DLD1 (cell line): ENCODE results near the gene TCP11.

Source experiments
- in situ Hi-C: cut with HindIII; loops from 2 replicates; pipeline ENCODE4 v1.10.0; 2017; ENCODE audit warnings: low sequenced_read_pairs

TCP11 gene

GRCh38 chr6:35096129-35096862 lies 44.8 kb downstream of the TCP11 start:
- in situ Hi-C loops = no loop called here

DNA sequence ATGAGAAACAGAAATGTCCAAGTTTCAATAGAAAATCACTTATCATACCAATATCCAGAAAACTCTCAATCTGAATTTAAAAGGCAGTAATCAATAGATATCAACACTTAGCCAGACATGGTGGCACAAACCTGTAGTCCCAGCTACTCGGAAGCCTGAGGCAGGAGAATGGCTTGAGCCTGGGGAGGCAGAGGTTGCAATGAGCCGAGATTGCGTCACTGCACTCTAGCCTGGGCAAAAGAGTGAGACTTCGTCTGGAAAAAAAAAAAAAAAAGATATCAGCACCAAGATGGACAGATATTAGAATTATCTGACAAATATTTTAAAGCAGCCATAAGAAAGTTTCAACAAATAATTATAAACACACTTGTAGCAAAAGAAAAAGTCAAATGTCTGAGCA lies 47.0 kb downstream of the TCP11 start:
- in situ Hi-C loops = no loop called here

- in situ Hi-C loops = no loop called here
Measured at GRCh38 chr6:35093783-35094182, 47.4 kb downstream of the TCP11 start.

GRCh38 chr6:35093118-35093445 lies 48.1 kb downstream of the TCP11 start:
- in situ Hi-C loops = no loop called here

- in situ Hi-C loops = no loop called here
Measured at GRCh38 chr6:35092362-35093117, 48.6 kb downstream of the TCP11 start.

GRCh38 chr6:35091346-35092083 lies 49.6 kb downstream of the TCP11 start:
- in situ Hi-C loops = no loop called here

GRCh38 chr6:35090734-35091133 lies 50.4 kb downstream of the TCP11 start:
- in situ Hi-C loops = no loop called here

DNA sequence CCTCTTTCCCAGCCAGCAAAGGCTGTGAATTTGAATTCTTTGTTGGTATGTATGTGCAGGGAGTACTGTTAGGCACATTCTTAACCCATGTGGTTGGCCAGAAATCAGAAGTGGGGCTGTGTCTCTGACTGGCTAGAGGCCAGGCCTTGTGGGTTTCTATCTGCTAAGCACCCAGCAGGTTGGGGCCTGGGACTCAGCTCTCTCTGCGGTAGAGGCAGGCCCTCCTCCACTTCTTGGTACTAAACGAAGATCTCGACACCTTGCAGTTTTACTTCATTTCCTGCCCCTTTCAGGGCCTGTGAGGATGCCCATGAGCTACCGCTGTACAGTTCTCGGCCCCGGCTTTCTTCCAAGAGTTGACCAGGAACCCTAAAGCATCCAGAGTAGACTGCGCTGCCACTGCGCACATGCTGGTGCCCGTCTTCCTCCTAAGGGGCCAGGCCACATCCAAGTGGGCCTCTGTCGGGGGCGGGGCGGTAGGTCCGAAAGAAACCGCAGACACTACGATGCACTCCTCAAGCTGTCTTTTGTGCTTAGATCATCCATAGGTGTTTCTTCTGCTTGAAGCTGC lies 51.1 kb downstream of the TCP11 start:
- in situ Hi-C loops = no loop called here

- in situ Hi-C loops = no loop called here
Measured at GRCh38 chr6:35089216-35089934, 51.8 kb downstream of the TCP11 start.

DNA sequence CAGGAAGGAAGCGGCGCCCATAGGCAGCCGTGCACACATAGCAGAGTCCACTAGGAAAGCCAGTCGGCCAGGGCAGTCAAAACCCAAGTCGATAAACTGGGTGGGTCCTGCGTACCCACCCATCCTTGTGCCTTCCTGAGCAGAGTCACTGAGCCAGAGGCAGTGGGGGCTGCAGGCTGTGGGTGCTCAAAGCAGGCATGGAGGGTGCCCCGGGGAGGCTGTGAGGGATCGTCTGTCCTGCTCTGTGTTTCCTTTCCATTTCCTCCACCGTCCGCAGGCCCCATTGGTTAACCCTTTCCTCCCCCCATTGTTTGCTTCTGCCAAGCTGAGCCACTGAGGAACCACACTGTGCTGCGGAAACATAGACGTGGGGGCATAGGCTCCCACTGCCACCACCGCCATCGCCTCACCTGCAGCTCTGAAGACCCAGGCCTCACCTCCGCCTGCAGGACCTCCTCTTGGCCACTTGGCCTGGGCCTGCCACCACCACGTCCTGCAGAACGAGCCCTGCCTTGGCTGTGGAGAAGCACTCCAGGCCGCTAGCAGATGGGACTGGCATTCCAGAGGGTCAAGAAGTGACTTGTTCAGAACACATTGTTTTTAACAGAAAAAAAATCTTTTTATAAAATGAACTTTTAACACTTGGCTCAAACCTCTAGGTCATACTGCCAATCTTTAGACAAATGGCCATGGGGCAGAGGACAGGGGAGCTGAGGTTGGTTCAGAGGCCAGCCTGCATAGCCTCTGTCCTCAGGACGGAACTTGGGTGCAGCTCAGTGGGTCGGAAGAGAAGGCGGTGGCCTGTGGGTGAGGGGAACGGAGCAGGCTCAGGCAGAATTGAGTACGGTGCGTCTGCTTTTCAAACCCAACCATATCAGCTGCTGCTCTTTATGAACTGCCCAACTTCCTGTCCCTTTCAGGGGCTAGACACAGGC lies 52.6 kb downstream of the TCP11 start:
- in situ Hi-C loops = no loop called here

DNA sequence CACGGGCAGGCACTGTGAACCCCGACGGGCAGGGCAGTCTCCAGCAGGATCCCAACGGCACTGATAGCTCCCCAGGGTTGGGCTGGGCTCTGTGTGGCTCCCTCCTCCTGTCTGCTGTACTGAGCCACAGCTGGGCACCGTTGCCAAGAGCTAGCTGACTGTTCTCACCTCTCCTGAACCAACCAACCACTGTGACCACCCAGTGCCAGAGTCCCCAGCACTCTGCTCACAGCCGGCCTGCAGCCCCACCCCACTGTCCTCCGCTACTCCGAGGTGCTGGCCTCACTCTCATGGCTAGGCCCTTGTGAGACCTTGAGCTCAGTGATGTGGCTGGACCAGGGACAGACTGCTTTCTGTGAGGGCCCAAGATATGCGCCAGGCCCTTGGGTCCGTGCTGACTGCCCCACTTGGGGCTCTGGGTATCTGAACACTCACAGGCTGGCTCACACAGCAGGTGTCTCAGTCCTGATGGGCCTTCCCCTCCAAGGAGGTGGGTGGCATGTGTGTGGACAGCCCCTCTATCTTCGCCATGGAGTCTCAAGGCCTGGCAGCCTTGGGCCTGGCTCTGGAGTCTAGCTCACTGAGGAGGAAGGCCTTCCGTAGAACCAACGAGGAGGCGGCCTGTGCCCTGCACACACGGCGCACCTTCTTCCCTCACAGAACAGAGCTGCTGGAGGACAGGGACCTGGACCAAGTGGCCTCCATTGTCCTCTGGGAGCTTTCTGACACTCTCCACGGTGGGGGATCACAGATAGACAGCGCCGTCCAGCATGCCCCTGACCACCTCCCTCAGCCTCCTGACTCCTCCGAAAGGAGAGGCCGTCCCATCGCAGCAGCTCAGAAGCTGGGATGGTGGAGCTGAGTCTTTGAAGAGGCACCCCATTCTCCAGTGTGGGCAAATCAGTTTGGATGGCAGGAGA lies 53.5 kb downstream of the TCP11 start:
- in situ Hi-C loops = no loop called here

DNA sequence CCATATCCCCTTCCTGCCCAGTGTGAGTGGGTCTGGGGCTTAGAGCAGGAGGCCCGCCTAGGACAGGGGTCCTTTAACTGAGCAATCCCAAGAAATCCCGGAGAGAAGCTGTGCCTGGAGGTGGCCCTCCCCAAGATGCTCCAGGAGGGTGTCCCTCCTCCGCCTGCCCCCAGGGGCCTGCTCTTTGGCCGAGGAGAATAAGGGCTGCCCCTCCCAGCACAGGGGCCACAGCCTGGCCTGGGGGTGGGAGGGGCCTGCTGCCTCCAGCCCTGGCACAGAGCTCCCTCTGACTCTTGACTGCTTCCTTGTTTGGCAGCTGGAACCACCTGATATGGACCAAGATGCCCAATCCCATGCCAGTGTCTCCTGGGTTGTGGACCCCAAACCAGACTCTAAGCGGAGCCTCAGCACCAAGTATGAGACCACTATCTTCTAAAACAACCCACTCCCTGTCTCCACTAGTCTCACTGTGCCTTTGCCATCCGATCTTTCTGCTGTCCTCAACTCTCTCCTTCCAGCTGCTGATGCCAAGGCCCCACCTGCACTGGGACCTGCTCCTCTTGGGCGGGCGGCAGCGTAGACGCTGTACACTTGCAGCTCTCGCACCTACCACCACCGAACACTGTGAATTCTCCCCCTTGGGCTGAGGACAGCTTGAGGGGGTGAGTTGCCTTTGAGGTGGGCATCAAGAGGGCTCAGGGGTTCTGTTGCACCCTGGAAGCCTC lies 54.3 kb downstream of the TCP11 start:
- in situ Hi-C loops = no loop called here

DNA sequence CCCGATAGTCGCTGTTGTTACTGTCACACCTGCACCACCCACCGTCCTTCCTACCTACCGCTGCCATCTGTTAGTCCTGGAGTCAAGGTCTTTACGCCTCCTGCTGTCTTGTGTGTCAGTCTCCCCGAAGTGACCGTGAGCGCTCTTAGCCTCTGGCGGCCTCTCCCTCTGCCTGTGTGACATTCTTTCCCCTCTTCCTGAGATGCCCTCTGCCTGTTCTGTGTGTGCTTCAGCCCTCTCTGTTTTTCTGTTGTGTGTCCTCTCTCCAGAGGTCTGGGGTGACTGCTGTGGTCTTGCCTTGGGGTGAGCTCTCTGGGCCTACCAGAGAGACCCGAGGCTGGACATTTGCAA lies 54.9 kb downstream of the TCP11 start:
- in situ Hi-C loops = no loop called here

DNA sequence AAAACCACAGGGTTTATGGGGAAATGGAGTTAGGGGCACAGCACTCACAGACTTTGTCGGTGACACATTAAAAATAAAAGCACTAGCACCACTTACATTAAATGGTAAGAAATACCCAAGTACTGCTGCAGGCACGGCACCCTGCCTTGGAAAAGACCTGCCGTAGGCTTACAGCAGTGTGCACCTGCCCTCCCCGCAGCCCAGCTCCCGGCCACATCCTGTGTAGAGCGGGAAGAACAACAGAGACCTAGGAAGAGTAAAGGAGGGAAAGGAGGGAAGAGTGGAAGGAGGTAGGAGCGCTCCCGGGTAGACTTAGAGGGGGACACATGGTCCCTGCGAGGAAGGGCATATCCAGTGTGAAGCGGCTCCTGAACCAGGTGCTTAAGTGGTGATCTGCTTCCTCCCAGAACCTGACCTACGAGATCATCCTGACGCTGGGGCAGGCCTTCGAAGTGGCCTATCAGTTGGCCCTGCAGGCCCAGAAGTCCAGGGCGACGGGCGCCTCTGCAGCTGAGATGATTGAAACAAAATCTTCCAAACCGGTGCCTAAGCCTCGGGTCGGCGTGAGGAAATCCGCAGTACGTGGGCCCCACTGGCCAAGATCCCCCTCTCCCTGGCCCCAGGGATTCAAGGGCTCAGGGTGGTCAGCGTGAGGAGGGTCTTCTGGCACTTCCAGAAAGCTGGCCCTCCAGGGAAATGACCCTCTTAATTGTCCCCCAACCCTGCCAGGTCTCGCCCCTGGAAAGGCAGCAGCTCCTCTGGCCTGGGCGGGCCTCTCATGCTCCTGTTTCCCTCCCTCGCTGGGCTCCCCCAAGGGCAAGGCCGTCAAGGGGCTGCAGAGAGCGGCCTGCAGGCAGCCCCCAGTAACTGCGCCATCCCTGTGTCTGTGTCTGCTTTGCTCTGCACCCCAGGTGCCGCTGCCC lies 55.5 kb downstream of the TCP11 start:
- in situ Hi-C loops = no loop called here

- in situ Hi-C loops = no loop called here
Measured at GRCh38 chr6:35084511-35085203, 56.5 kb downstream of the TCP11 start.

DNA sequence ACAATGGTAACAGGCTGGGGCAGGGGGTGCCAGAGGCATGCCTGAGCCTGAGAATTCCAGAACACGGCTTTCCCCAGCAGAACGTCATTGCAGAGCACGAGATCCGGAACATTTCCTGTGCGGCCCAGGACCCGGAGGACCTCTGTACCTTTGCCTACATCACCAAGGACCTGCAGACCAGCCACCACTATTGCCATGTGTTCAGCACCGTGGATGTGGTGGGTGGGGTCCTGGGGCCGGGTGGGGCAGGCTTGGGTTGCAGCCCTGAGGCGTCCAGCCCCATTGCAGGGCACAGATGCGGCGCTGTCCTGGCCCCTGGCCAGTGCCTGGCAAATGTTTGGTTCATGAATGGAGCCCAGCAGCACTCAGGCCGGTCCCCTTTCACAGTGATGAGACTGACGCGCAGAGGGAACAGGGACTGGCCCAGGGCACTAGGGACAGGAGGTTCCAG lies 57.1 kb downstream of the TCP11 start:
- in situ Hi-C loops = no loop called here

GRCh38 chr6:35083507-35083906 lies 57.6 kb downstream of the TCP11 start:
- in situ Hi-C loops = no loop called here
